Testis (tissue), 2 donors: ENCODE results near the gene TAF7L.

ENCODE experiments used
- POLR2A ChIP-seq: fragments of 450-650 bp; IDR thresholded peaks from one replicate; pipeline ENCODE4 v1.6.1; 2017; ENCODE audit warnings: antibody characterized with exemption, mild to moderate bottlenecking, moderate library complexity
- TF ChIP-seq, protein P1 (sequence below), 3 experiments: fragments of 450-650 bp in 2 of 3; fragments of 200-600 bp in 1 of 3; sonication (generic) in 1 of 3; IDR thresholded peaks; one replicate each; pipeline ENCODE4 v1.5.1; 2016 to 2019; ENCODE audit warnings: antibody characterized with exemption in 3 of 3, mild to moderate bottlenecking in 2 of 3, moderate library complexity in 1 of 3

DNA sequence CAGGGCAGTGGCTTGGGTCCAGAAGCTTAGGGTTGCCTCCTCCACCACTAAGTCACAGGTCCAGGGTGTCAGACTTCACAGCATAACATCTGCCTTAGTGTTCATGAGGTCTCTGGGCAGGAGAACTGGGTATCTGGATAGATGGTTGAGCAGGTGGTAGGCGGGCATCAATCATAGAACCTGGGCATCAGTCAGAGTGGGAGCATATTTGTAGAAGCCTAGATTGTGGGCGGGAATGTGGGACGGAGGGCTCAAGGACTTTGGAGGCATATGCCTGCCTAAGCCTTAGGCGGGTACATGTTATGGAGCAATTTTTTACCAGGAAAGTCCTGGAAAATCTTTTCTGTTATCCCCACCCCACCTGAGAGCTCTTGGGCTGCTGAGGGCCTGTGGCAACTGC, 28.5 kb downstream of the TAF7L start:
- TF ChIP-seq, protein P1, sequence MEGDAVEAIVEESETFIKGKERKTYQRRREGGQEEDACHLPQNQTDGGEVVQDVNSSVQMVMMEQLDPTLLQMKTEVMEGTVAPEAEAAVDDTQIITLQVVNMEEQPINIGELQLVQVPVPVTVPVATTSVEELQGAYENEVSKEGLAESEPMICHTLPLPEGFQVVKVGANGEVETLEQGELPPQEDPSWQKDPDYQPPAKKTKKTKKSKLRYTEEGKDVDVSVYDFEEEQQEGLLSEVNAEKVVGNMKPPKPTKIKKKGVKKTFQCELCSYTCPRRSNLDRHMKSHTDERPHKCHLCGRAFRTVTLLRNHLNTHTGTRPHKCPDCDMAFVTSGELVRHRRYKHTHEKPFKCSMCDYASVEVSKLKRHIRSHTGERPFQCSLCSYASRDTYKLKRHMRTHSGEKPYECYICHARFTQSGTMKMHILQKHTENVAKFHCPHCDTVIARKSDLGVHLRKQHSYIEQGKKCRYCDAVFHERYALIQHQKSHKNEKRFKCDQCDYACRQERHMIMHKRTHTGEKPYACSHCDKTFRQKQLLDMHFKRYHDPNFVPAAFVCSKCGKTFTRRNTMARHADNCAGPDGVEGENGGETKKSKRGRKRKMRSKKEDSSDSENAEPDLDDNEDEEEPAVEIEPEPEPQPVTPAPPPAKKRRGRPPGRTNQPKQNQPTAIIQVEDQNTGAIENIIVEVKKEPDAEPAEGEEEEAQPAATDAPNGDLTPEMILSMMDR (IDR thresholded peaks at IDR 0.05), result no peak
- TF ChIP-seq POLR2A, result no peak
